ENCODE measurements around the gene KCNK2. TPM values are rescaled to one million over a fixed set of nuclear protein-coding genes. Genes with fewer than 3 reads are reported as not detected.

Gene KCNK2
- total and polyA plus RNA-seq, 10 of the 15 experiments (the other 5 are each of a cell fraction or from before 2014, with no cell fraction given), result 0.04 to 0.13 (median 0.08) TPM; not detected in 4

GRCh38 chr1:215285013-215285800, 202.7 kb downstream of the KCNK2 start:
- FAIRE-seq, result no peak
- ChIA-PET SMC1A (ENCODE audit: uncharacterized antibody, unreplicated experiment) (no interaction called here), CTCF (no interaction called here), POLR2A (no interaction called here), RAD21 (ENCODE audit: unreplicated experiment) (no interaction called here)
- Histone ChIP-seq H3K27ac (ENCODE audit: control insufficient read depth, insufficient read depth) (no peak overlapping the region), H3K9ac (ENCODE audit: control insufficient read depth, insufficient read depth, low read length) (no peak overlapping the region), H2AFZ (ENCODE audit: control insufficient read depth, low read depth, low read length) (no peak overlapping the region), H3K9me3 (replicated peaks; ENCODE audit: control insufficient read depth, insufficient read depth, low read length) (no peaks in the 10 kb centered on the region), H3K27me3 (replicated peaks in 1 of 2; ENCODE audit: control insufficient read depth in 2 of 2, insufficient read depth in 2 of 2, low read length in 1 of 2) (no peaks in the 10 kb centered on the region), H3K4me3 (no peak overlapping the region), H3K4me2 (ENCODE audit: control insufficient read depth, insufficient read depth) (no peak overlapping the region), H3K4me1 (ENCODE audit: control insufficient read depth, insufficient read depth, low read length) (no peaks in the 10 kb centered on the region), H3K36me3 (ENCODE audit: control insufficient read depth in 2 of 2, insufficient read depth in 2 of 2, low read length in 1 of 2) (no peaks in the 10 kb centered on the region), H4K20me1 (ENCODE audit: control insufficient read depth, insufficient read depth) (no peaks in the 10 kb centered on the region), H3K79me2 (ENCODE audit: control insufficient read depth, insufficient read depth, low read length) (no peaks in the 10 kb centered on the region)
- intact Hi-C loops (cut with micrococcal nuclease; ENCODE audit: unreplicated experiment), result no loop called here
- BruUV-seq (replicated peaks), result no TSS peak
- no peak for DNase-seq (ENCODE audit: low read depth, low spot score)
- WGBS (ENCODE audit: insufficient coverage, insufficient replicate concordance, low lambda C conversion rate, missing lambda C conversion rate), result 28% methylated on average over 3 of the region's 3 CpGs
- in situ Hi-C loops (cut with MboI), result no loop called here
- no peak for ATAC-seq
- TF ChIP-seq MAX (IDR thresholded peaks at IDR 0.05; ENCODE audit: low read depth, low read length) (no peak), BCLAF1 (IDR thresholded peaks at IDR 0.05) (no peak), ZBTB4 (CRISPR knock-in tag; IDR thresholded peaks at IDR 0.05) (no peak), NBN (IDR thresholded peaks at IDR 0.05) (no peak), NRF1 (conservative IDR thresholded peaks at IDR 0.05; ENCODE audit: low read depth, low read length) (no peak), MXI1 (IDR thresholded peaks at IDR 0.05; ENCODE audit: low read depth, low read length) (no peak), ZSCAN29 (IDR thresholded peaks at IDR 0.05) (no peak), EED (IDR thresholded peaks at IDR 0.05; ENCODE audit: low read depth) (no peak)

Data from GM12878 (cell line).